ENCODE results near the gene ZNF394. TPM values are rescaled to one million over a fixed set of nuclear protein-coding genes. Genes with fewer than 3 reads are reported as not detected.

The ZNF394 gene
- total and polyA plus RNA-seq, 9 of the 15 experiments (the other 6 are each of a cell fraction or from before 2014, with no cell fraction given), result 2.9 to 32.2 (median 24.2) TPM

GRCh38 chr7:99521399-99521798 is 21.3 kb upstream of the ZNF394 start:
- intact Hi-C loops (cut with micrococcal nuclease) (no loop called here), in situ Hi-C loops (cut with MboI) (no loop called here)
- Histone ChIP-seq H3K9me1 (ENCODE audit: control insufficient read depth, insufficient read depth, low read length) (no peaks in the 10 kb centered on the region), H3K9me3 (replicated peaks; ENCODE audit: control insufficient read depth, insufficient read depth, low read depth, low read length) (no peaks in the 10 kb centered on the region), H3K9ac (ENCODE audit: insufficient read depth in 1 of 2, low read depth in 2 of 2, low read length in 2 of 2) (no peak overlapping the region), H3K36me3 (ENCODE audit: control insufficient read depth, insufficient read depth, low read length) (peaks cover 48% of the 10 kb centered on the region), H3K27me3 (ENCODE audit: control insufficient read depth in 2 of 2, insufficient read depth in 2 of 2, low read length in 2 of 2) (no peaks in the 10 kb centered on the region; a peak in 1 of 5 replicates), H3K79me2 (ENCODE audit: control insufficient read depth, insufficient read depth, low read length) (no peaks in the 10 kb centered on the region), H2AFZ (ENCODE audit: low read depth, low read length) (no peak overlapping the region), H3K4me3 (no peak overlapping the region), H3K4me1 (replicated peaks in 1 of 2; ENCODE audit: control insufficient read depth in 2 of 2, insufficient read depth in 2 of 2, low read length in 2 of 2) (no peaks in the 10 kb centered on the region), H3K4me2 (ENCODE audit: insufficient read depth, low read length) (no peak overlapping the region), H4K20me1 (replicated peaks; ENCODE audit: control insufficient read depth, insufficient read depth, low read length) (no peaks in the 10 kb centered on the region), H3K27ac (ENCODE audit: extremely low read depth, low read depth, low read length) (no peak overlapping the region)
- FAIRE-seq, result no peak
- POLR2A ChIA-PET, result interaction anchor here (0.7 to 1.7 kb wide), 7 partner anchors 9 to 46 kb away, joined by 3 to 8 read pairs (median 4); partner anchors contain the start of genes ZKSCAN5, ZNF394 and ZNF655
- WGBS (ENCODE audit: insufficient coverage, low coverage, missing lambda C conversion rate), result 74% methylated on average over 3 of the region's 3 CpGs
- TF ChIP-seq C11orf30 (IDR thresholded peaks at IDR 0.05; ENCODE audit: low read depth), result peak; percentile 53; the same call in 1 of the 2 replicates
- no peak for TF ChIP-seq SAFB2 (IDR thresholded peaks at IDR 0.05; ENCODE audit: borderline replicate concordance, low read depth, low read length, severe bottlenecking)
- peak; percentile 76 for TF ChIP-seq ZNF316 (IDR thresholded peaks at IDR 0.05)
- no peak for TF ChIP-seq SMAD2 (IDR thresholded peaks at IDR 0.05; ENCODE audit: low read depth, low read length)
- no peak for TF ChIP-seq SMARCB1 (IDR thresholded peaks at IDR 0.05; ENCODE audit: insufficient read length, low read depth)
- ATAC-seq, result no peak
- BruUV-seq (replicated peaks), result no TSS peak
- no peak for DNase-seq (ENCODE audit: extremely low read depth in 1 of 4, low spot score in 3 of 4)
- CTCF ChIA-PET (ENCODE audit: low intra/inter-chr PET ratio), result interaction anchor here (0.6 kb wide), 1 partner anchor 897 kb away, joined by 4 read pairs; no protein-coding TSS in a partner anchor

DNA sequence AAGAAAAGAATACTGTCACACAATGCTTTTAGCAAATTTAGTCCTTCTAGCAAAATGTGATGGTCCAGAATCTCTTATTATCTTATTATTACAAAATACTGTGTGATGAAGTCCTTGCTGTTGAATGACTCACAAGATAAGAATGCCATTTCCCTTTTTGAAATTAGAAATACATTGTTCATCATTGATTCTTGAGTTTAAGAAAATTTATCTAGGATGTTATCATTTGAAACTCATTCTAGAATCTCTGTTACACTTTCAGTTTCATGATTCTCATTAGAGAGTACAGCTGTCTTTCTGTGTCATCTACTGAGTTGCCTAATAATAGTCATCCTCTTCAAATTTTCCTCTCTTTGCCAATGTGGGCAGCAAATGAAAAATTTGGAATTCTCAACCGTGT is 14.0 kb upstream of the ZNF394 start:
- H3K27ac ChIP-seq (ENCODE audit: extremely low read depth, low read depth, low read length), result no peak overlapping the region
- H3K4me1 ChIP-seq (replicated peaks in 1 of 2; ENCODE audit: control insufficient read depth in 2 of 2, insufficient read depth in 2 of 2, low read length in 2 of 2), result no peaks in the 10 kb centered on the region; a peak in 1 of 5 replicates
- WGBS (ENCODE audit: insufficient coverage, low coverage, missing lambda C conversion rate), result 87% methylated on average over 1 of the region's 1 CpG
- no peak for DNase-seq (ENCODE audit: extremely low read depth in 1 of 4, low spot score in 3 of 4)
- no peak overlapping the region for H3K4me3 ChIP-seq
- no peaks in the 10 kb centered on the region for H4K20me1 ChIP-seq (replicated peaks; ENCODE audit: control insufficient read depth, insufficient read depth, low read length)
- H3K9ac ChIP-seq (ENCODE audit: insufficient read depth in 1 of 2, low read depth in 2 of 2, low read length in 2 of 2), result no peak overlapping the region
- FAIRE-seq, result no peak
- peaks cover 8% of the 10 kb centered on the region; the same call in 2 of the 3 replicates for H3K79me2 ChIP-seq (ENCODE audit: control insufficient read depth, insufficient read depth, low read length)
- no peaks in the 10 kb centered on the region for H3K27me3 ChIP-seq (ENCODE audit: control insufficient read depth in 2 of 2, insufficient read depth in 2 of 2, low read length in 2 of 2)
- ChIA-PET POLR2A (interaction anchor here (0.6 to 3.7 kb wide), 4 partner anchors 7 to 91 kb away, joined by 4 to 18 read pairs (median 10); partner anchors contain the start of genes ZKSCAN5 and ZNF655), CTCF (ENCODE audit: low intra/inter-chr PET ratio) (no interaction called here)
- no peak overlapping the region for H2AFZ ChIP-seq (ENCODE audit: low read depth, low read length)
- in situ Hi-C loops (cut with MboI) (no loop called here), intact Hi-C loops (cut with micrococcal nuclease) (no loop called here)
- H3K9me3 ChIP-seq (replicated peaks; ENCODE audit: control insufficient read depth, insufficient read depth, low read depth, low read length), result no peaks in the 10 kb centered on the region
- no peak overlapping the region for H3K4me2 ChIP-seq (ENCODE audit: insufficient read depth, low read length)
- ATAC-seq, result no peak
- peaks cover 56% of the 10 kb centered on the region for H3K36me3 ChIP-seq (ENCODE audit: control insufficient read depth, insufficient read depth, low read length)
- BruUV-seq (replicated peaks), result no TSS peak
- H3K9me1 ChIP-seq (ENCODE audit: control insufficient read depth, insufficient read depth, low read length), result no peaks in the 10 kb centered on the region
- TF ChIP-seq STAT5B (CRISPR knock-in tag; IDR thresholded peaks at IDR 0.05), result no peak
- TF ChIP-seq SPI1 (IDR thresholded peaks at IDR 0.05; ENCODE audit: borderline replicate concordance, low read depth, low read length), result no peak
- no peak for TF ChIP-seq MXD1 (CRISPR knock-in tag; IDR thresholded peaks at IDR 0.05; ENCODE audit: borderline replicate concordance, poor library complexity, severe bottlenecking)
- TF ChIP-seq ZNF699 (CRISPR knock-in tag; IDR thresholded peaks at IDR 0.05; ENCODE audit: insufficient replicate concordance), result no peak
- TF ChIP-seq, protein P1, sequence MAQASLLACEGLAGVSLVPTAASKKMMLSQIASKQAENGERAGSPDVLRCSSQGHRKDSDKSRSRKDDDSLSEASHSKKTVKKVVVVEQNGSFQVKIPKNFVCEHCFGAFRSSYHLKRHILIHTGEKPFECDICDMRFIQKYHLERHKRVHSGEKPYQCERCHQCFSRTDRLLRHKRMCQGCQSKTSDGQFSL (CRISPR knock-in tag; IDR thresholded peaks at IDR 0.05), result no peak
- TF ChIP-seq, protein P1 (tag; IDR thresholded peaks at IDR 0.05), result no peak
- no peak for TF ChIP-seq ZNF76 (CRISPR knock-in tag; IDR thresholded peaks at IDR 0.05; ENCODE audit: borderline replicate concordance)
- TF ChIP-seq, protein P2, sequence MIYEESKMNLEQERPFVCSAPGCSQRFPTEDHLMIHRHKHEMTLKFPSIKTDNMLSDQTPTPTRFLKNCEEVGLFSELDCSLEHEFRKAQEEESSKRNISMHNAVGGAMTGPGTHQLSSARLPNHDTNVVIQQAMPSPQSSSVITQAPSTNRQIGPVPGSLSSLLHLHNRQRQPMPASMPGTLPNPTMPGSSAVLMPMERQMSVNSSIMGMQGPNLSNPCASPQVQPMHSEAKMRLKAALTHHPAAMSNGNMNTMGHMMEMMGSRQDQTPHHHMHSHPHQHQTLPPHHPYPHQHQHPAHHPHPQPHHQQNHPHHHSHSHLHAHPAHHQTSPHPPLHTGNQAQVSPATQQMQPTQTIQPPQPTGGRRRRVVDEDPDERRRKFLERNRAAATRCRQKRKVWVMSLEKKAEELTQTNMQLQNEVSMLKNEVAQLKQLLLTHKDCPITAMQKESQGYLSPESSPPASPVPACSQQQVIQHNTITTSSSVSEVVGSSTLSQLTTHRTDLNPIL (CRISPR knock-in tag; IDR thresholded peaks at IDR 0.05), result no peak

Measured in K562 (cell line).